GM18511 (cell line): Measurements from ENCODE around the gene SETD7.

Experiments used
- ATAC-seq: cut with Tn5 transposase; IDR thresholded peaks from one replicate; pipeline ENCODE4 v1.9.1; 2021; ENCODE audit warnings: mild to moderate bottlenecking, moderate library complexity; ENCODE audit not compliant: unreplicated experiment

Gene SETD7

DNA sequence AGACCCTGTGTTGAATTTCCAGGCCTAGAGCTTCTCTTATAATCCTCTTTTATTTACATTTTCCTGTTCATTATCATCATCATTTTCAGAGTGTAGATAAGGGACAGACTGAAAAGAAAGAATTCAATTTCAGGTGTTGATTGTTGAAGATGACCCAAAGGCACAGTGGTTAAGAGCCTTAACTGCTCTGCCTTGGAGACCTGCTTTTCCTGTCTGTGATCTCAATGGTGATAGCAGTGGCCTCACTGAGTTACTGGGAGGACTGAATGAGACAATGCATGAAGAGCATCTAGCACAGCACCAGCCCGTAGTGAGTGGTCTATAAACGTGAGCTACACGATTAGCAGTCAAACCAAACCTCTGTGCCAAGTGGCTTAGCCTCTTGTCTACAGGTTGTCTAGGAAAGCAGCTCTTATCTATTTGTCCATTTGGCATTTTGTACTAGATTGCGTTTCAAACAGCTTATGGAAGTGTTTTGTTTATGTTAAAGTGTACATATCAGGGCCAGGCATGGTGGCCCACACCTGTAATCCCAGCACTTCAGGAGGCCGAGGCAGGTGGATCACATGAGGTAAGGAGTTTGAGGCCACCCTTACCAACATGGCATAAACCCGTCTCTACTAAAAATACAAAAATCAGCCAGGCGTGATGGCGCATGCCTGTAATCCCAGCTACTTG lies 41.5 kb downstream of the SETD7 start:
- no peak for ATAC-seq

DNA sequence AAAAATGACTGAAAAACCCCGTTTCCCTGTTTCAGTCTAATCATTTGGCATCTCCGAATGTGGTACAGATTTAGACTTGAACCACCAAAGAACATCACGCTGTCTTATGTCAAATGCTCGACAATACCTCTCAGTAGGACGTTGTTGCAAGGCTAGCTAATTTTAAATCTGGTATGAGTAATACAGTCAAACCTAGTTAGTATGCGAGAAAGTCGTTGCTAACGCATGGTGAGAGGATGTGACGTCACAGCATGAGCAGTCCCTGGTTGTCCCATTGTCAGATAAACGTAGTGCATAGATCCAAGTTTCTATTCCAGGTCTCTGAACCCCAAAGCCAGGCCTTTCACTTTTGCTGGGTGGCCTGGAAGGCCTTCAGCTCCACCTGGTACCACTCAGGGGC lies 44.7 kb downstream of the SETD7 start:
- ATAC-seq = no peak

DNA sequence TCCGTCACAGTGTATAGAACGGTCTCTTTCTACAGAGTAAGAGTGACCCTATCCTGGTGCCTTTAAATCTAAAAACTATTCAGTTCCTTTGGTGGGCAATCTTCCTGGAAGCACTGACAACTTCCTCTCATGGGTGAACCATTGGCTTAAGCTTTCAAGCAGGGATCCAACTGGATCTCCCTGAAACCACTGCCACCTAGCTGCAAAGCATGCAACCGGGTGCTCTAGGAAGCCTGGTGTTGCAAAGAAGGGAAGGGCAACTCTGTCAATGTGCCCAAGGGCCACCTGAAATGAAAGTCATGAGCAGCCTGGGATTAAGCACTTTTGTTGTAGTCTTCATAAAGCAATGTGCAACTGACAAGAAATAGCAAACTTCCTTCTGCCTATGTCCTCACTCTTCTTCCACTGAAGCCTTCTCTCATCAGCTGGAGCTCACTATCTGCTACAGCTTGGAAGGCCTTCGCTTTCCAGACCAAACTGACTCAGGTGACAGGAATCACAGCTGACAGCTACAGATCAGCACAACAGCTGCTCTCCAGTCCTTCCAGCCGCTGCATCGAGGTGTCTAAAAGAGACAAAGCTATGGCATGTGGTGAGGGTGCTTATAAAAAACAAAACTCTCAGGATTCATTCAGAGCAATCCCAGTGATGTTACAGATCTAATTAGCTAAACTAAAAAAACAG lies 46.1 kb downstream of the SETD7 start:
- ATAC-seq = no peak

DNA sequence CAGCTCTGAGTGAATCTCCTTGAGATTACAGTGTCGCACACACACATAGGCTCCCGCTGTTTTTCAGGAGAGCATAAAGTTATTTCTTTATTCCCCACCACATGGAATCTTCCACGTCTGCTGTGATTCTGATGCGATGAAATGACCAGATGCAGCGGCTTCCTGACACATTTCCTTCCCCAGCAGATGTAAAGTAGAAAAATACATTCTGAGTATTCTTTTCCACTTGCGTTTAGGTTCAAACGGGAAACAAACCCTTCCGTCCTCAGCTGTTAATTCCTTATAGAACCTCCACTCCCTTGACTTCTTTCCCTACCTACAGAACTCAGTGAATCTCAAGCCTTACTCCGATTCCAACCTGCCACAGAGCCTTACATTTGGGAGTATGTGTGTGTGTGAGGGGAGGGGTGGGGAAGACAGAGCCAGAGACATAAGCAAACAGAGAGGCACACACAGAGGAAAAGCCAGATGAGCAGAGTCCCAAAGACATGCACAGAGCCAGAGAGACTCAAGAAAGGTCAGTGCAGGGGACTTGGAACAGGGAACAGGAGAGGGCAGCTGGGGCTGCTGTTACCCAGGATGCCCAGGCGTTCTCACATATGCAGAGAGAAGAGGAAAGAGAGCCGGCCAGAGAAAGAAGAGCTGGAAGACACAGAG lies 47.3 kb downstream of the SETD7 start:
- no peak for ATAC-seq

DNA sequence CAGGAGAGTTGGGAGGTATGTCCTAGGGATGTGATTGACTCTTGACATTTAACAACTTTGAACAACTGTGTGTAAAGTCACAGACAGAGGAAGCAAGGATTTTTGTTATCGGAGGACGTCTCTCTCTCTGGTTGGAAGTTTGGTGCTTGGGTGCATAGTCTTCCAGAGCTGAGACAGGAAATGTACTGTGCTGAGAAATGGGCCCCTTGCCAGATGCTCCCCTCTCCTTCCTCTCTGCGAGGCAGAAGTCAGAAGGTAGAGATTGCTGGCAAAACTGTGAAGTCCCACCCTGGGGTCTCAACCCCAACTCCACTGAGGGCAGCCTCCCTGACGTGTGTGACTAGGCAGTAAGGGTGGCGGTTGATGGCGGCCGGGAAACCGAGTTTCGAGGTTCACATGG lies 49.2 kb downstream of the SETD7 start:
- no peak for ATAC-seq

DNA sequence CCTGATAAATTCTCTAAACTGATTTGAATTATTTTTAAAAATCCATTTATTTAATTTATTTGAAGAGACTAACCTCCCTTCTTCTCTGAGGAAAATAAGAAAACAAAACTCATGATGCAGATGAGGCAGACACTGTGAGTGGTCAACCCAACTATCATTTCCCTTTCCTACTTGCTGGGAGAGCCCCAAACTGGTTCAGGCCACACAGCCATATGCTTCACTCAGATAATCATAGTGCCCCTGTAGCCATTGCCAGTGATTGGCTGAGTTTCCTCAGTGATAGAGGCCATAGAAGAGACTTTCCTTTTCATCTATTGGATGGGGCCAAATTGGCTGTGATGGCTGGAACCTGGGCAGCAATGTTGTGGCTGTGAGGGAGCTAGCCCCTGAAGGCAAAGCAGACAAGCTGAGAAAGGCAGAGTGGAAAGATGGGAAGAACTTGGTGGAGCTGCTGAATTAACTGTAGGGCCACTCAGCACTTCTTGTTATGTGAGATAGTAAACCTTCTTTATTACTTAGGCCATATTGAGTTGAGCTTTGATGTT lies 52.3 kb downstream of the SETD7 start:
- ATAC-seq = no peak

DNA sequence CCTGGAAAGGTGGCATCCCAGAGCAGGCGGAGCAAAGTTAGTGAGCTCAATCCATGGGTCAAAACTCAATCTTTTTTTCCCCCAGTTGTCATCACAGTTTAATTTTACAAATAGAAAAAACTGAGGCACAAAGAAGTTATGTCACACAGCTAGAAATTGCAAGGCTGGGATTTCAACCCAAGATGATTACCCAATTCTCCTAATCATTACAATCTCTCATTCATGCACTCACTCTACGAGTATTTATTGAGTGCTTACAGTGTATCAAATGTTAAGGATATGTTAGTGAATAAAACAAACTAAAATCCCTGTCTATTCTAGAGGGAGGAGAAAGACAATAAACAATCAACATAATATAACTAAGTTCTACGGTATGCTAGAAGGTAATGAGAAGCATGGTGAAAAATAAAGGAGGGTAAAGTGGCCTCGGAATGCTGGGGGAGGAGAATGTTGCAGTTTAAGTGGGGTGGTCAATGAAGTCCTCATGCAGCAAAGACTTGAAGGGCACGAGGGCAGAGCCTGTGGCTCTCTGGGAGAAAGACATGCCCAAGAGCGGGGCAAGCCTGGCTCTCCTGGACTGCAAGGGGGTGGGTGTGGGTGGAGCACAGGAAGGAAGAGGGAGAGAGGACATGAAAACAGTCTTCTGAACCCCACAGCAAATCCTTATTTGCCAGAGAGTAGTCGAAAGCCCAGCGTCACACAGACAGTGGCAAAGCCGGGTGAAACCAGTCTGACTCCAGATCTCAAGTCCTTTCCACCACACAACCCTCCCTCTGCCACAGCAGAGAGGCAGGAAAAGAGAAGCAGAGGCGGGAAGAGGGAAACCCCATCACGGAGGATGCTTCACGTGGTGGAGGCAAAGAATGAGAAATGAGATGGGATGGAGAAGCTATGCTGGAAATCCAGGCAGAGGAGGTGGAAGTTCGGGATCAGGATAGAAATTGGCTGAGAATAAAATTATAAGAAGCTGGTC lies 53.8 kb downstream of the SETD7 start:
- no peak for ATAC-seq

DNA sequence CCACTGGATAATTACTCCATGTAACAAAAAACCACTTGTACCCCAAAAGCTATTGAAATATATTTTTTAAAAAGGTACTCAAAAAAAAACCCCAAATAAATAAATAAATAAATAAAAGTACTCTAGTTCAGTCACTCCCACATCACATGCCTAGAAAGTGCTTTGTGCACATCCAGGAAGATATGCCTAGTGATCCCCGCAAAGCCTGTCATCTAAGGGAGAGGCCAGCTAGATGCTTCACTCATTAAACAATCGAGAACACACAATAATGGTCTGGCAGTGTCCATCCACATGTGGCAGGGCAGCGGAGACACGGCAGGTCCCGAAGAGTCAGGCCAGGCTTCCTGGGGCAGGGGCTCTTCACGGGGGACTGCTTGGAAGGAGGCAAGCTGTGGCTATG lies 54.5 kb downstream of the SETD7 start:
- ATAC-seq = no peak

DNA sequence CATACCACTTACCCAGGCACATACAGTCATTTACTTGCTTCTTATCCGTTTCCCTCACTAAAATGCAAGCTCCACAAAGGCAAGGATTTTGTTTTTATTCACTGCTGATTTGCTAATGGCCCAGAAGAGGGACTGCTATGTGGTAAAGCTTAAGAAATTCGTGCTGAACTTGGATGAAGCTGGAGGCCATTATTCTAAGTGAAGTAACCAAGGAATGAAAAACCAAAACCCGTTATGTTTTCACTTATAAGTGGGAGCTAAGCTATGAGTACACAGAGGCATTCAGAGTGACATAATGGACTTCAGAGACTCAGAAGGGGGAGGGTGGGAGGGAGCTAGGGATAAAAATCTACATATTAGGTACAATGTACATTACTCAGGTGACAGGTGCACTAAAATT lies 54.9 kb downstream of the SETD7 start:
- no peak for ATAC-seq

DNA sequence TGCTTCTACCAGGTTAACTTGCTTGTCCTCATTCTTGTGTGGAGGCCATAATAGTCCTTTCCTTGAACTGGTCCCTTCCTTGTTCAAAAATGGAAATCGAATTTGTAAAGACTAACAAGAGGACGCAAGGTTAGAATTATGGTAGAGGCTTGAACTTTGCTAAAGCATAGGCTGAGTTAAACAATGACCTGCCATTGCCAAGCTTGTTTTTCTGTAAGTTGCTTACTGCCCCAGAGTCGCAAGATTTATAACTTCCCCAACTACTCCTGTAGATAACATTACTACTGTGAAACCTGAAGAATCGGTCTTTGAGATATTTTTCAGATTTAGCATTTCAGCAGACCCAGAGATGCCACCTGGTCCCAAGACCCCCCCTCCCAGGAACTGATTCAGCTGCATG lies 56.8 kb downstream of the SETD7 start:
- ATAC-seq = no peak

DNA sequence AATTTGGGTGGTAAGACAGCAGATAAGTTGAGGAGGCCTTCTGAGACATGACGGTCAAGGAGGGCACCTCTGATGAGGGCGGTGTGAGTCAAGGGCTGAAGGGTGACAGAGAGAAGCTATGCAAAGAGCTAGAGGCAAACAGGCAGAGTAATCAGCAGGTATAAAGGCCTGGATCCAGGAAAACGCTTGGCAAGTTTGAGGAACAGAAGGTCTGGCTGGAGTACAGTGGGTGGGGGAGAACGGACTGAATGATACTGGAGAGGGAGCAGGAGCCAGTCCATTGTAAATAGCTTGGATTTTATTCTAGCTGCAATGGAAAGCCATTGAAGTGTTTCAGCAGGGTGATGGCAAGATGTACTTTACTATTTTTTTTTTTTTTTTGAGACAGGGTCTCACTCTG lies 62.8 kb downstream of the SETD7 start:
- no peak for ATAC-seq

DNA sequence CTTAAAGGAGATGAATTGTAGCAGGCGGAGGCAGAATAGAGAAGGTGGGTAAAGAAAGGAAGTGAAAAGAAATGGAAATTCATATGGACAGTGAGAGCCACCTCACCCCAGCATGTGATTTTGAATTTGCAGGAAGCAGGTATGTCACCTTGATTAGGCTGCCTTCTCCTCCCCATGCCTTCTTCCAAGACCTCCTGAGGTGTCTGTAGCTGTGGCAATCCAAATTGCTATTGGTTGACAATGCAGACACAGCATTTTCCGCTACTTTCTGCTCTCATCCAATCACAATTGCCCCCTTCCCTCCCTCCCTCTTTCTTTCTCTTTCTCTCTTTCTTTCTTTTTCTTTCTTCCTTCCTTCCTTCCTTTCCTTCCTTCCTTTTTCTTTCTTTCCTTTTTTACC lies 63.6 kb downstream of the SETD7 start:
- ATAC-seq = no peak

DNA sequence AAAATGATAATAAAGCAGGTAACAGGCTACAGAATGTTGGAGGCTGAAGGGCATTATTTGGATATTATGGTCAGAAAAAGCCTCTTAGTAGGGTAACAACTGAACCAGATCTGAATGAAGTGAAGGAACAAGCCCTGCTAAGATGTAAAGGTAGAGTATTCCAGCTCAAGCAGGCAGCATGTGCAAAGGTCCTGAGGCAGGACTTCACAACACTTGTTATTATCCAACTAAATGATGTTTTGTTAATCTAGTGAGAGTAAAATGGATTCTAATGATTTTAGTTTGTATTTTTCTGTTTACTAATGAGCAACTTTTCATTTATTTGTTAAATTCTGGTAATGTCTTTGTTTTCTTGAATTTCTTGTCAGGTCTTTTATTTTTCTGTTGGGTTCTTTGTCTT lies 66.4 kb downstream of the SETD7 start:
- no peak for ATAC-seq

DNA sequence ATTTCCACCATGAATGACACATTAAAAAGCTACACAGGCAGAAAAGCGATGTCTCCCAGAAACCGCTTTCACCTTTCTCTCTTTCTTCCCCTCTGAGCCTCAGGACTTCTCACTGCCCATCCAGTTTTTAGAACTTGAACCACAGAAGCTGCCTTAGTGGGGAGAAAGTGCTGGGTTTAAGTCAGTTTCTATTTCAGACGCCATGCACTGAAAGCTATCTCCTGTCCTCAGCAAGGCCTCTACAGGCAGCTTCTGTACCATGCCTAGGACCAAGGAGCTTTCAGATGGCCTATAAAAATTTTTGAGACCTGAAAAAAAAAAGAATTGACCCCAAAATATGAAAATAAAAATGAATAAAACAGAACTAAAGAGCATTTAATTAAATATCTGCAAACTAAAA lies 67.6 kb downstream of the SETD7 start:
- no peak for ATAC-seq

DNA sequence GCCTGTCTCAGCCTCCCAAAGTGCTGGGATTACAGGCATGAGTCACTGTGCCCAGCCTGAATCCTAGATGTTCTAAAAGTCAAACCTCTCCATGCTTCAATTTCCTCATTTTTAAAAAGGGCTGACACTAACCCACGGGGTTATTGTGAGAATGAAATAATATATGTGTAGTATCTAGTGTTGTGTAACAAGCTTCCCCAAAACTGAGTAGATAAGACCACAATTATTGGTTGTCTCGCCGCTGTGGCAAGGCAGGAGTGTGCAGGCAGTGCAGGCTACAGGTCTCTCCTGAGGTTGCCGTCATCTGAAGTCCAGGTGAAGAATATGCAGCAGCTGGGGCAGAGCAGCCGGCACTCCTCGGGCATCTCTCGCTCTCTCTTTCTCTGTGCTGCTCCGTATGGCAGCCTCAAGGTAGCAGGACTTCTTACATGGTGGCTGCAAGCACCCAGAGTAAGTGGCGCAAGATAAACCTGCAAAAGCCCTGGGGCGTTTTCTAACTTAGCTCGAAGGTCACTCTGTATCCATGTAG lies 71.2 kb downstream of the SETD7 start:
- ATAC-seq = no peak

DNA sequence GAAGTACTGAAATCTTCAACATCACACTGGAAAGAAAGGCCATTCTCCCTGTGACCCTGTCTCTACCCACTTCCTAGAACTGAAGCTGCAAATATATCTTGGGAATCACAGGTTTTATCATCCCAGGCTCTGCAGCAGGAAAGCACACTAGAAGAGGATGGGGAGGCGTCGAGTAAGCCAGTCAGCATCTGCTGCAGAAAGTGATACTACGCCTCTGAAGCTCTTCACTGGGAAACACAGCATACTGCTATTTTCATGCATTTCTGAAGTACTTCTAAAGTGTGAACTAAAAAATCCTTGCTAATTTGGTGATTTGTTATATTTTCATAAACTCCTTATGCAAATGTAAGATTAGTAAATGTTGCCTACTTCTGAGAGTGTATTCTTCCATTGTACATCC lies 73.0 kb downstream of the SETD7 start:
- ATAC-seq = no peak

DNA sequence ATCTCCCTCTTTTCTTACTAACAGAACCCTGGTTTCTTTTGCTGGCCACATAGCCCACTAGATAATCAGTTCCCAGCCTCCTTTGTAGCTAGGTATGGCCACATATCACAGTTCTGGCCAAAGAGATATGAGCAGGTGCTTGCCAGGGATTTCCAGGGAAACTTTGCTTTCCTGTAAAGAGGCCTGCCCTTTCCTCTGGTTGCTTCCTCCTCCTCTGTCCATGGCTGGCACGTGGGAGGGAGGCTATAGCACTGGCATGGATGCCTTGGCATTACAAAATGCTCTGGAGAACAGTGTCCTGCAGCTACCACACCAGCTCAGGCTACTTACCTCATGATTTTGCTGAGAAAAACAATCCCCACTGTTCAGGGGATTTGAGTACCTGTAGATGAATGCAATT lies 74.6 kb downstream of the SETD7 start:
- no peak for ATAC-seq

DNA sequence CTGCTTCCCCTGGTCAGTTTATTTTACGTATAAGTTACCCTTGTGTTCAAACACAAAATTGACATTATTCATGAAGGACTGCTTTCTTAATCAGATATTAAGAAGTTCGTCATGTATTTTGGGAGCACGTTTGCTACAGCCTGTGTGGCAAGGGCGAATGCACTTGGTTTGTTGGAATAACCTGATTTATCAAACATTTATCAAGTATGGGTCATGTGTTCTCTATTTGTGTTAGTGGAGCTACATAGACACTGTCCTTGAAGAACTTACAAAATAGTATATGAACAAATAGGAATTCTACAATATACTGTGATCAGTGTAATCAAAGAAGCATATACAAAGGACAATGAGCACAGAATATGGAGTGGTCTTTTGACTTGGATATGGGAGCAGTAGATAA lies 79.7 kb downstream of the SETD7 start:
- no peak for ATAC-seq

DNA sequence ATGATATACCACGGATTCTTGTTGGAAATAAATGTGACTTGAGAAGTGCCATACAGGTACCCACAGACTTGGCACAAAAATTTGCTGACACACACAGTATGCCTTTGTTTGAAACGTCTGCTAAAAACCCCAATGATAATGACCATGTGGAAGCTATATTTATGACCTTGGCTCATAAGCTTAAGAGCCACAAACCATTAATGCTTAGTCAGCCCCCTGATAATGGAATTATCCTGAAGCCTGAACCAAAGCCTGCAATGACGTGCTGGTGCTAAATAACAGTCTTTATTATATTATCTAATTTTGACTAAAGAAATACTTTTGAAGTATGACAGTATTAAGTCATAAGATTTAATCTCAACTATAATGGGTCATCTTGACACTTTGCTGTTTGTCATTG lies 83.2 kb downstream of the SETD7 start:
- no peak for ATAC-seq

DNA sequence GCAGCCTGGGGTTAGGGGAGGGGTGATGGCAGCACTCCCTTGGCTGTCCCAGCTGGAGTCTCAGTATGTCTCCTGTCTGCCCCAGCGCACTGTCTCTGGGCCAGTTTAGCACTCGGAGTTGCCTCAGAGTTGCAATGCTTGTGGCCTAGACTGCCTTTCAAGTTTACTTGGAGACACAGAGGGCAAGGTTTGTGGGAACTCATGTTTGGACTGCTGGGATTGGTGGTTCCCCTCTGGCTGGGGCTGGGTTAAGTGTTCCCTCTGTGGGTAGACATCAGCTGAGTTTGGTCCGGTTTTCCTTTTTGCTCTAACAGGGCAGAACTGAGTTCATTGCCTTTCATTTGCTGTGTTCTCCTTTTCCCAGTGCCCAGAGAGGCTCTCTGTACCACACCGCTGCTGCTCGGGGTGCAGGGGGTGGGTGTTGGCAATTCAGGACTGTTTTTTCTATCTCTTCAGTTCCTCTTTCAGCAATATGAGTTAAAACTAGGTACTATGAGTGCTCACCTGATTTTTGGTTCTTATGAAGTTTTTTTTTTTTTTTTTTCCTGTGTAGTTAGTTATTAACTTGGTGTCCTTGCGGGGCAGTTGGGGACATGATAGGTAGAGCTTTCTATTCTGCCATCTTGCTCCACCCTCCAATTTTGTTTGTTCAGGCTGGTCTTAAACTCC lies 84.9 kb downstream of the SETD7 start:
- peak; percentile 86 for ATAC-seq
